HG03159 (cell line): ENCODE data around the gene RAB7A.
"Not testable (repeated sequence)": the region's sequence is repeated elsewhere in the genome, so short reads cannot be mapped to it uniquely, and the experiment has no call there.

Source experiments
- ATAC-seq: cut with Tn5 transposase; IDR thresholded peaks from one replicate; pipeline ENCODE4 v1.9.1; 2021; ENCODE audit warnings: mild to moderate bottlenecking, moderate library complexity; ENCODE audit not compliant: unreplicated experiment

Gene RAB7A

DNA sequence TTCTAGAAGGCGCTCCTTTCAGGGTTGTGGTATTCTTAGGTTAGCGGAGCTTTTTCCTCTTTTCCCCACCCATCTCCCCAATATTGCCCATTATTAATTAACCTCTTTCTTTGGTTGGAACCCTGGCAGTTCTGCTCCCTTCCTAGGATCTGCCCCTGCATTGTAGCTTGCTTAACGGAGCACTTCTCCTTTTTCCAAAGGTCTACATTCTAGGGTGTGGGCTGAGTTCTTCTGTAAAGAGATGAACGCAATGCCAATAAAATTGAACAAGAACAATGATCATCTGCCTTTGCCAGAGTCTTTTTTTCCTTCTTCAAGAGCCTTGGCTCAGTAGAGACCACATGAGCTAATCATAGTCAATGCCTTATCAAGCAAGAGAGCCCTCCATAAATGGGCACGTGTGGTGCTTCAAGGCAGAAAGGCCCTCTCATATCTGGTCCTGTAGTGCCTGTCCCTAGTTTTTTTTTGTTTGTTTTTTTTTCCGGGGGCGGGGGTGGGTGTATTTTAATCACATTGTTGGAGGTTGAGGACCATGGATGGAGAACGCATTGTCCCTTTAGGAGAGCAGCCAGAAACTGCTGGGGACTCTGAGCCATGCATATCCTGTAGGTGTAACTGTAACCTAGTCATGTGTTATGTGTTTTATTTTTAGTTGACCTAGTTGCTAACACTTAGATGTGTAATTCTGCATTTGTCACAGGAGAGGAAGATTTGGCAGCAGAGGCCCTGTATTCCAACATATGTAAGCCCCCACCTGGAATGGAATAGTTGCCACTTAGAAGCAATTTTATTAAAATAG is 88.7 kb downstream of the RAB7A start:
- no peak for ATAC-seq

DNA sequence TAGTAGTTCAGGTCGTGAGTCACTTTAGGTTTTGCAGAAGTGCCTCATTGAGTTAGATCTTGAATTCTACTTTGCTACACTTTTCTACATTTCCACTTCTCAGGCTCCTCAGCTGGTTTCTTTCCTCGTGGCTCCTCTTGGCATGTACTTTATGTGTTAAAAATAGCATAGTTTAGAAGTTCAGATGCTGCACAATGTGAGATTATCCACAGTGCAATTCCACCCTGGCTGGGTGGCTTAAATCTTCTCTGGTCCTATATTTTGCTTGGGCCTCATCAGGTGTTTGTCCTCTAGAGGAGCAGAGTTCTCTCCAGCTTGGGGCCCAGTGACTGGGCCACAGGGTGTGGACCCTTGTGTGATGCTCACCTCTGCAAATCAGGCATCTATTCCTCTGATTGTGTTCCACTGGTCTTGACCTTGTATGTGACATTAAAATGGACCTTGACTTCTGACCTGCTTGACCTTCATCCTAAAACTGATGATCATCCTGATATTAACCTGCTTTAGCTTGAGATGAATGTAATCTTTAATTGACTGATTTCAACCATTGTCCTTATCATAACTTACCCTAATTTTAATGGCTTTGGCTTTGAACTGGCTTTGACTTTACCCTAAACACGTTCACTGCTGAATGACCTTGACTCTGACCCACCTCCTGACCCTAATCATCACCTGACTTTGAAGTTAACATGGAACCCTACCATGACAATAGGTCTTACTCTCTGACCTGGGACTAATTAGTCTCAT is 89.5 kb downstream of the RAB7A start:
- ATAC-seq, result no peak

DNA sequence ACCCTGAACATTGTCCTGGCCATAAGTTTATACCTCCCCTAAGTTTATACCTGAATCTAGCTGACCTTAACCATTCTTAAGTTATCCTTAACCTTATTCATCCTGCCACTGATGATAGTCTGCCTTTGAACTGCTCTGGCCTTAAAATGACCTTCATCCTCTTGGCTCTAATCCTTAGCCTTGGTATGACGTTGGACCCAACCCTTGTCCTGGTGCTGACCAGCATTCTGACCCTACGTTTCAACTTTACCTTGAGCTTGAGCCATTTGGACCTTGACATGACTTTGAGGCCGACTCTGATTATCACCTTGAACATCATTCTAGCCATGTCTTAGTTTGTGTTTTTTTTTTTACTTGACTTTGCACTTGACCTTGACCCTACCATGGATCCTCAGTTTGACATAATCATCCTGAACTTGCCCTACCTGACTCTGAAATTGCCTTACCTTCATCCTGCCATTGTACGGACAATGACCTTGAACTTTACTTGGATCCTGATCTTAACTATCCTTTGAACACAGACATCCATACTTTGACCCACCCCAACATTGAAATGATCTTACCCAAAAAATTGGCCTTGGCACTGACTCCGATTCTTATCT is 92.3 kb downstream of the RAB7A start:
- ATAC-seq, result no peak

DNA sequence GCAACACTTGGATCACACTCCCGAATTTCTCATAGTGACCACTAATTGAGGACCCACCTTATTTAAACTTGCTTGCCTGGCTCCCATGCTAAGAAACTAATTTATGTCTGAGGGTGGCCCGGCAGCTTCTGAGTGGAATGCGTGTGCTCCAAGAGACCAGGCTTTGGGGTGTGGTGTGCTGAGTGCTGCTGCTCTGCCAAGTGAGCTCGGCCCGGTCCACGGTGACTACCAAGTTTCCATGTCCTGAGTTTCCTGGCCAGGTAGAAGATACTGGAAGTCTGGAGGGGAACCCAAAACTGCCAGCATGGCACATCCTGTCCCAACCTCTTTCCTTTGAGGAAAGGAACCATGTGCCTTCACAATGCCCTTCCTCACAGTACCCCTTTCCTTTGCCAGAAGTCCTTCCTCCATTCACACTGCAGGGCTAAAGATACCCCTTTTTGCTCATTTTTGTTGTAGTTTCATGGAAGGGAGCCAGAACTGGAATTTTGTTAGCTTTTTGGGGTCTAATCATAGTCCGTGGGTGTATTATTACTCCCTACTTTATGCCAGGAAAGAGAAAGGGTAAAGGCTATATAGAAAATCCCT is 94.4 kb downstream of the RAB7A start:
- ATAC-seq, result no peak

DNA sequence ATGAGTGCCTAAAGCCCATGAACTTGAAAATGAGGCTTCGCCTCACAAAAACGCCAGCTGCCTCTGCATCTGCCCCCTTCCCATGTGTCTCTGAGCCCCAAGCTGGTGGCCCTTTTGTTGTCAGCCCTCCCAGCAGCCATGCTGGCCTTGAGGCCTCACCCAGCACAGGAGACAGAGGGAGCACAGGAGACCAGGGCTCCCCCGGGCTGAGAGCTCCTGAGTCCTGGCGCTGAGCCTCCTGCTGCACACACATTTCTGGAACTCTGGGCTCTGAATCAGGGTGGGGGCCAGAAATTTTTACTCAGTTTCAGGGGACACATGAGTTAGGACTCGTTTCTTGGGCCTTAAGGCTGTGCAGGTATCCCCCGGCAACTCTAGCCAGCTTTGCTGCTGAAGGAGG is 97.0 kb downstream of the RAB7A start:
- no peak for ATAC-seq

DNA sequence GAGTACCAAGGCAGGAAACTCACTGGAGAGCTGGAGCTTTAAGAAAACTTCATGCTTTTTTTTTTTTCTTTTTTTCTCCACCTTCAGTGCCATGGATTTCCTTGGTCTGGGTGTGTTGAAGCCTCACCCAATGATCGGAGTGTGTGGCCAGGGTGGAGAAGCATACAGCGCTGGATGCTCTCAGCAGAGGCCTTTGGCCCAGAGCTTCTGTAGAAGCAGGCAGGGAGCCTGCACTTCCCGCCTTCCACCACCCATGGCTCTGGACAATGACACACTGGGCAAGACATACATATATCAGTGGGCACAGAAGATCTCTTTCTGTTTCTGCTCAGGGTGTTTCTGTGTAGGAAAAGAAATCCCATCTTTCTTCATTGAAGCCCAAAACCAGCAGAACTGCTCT is 97.6 kb downstream of the RAB7A start:
- ATAC-seq, result no peak

DNA sequence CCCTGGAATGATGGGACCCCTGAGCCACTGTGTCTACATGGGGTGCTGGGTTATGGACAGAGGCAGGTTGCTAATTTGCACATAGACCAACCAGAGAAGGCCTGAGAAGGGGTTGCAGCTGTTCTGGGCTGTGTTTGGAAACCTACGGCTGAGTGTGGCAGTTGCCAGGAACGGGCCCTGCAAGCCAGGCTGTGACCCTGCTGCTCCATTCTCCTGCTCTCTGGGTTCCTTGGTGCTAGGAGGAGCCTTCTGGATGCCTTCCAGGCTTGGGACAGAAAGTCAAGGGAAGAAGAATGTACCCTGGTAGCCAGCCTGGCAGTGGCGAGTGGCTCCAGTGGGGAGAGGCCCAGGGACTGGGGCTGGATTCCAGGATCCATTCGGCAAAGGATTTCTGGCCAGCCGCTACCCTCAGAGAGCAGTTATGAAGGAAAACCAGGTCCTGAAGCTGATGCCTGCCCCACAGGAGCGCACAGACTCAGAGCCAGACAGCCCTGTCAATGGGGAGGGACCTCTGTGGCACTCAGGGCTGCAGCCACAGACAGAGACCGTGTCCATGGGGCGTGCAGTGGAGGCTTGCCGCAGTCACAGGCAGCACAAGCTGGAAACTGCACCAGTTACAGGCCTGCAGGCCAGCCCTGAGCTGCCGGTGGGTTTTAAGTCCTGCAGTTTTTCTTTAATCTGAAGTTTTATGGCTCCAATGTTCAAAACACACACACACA is 98.3 kb downstream of the RAB7A start:
- no peak for ATAC-seq

DNA sequence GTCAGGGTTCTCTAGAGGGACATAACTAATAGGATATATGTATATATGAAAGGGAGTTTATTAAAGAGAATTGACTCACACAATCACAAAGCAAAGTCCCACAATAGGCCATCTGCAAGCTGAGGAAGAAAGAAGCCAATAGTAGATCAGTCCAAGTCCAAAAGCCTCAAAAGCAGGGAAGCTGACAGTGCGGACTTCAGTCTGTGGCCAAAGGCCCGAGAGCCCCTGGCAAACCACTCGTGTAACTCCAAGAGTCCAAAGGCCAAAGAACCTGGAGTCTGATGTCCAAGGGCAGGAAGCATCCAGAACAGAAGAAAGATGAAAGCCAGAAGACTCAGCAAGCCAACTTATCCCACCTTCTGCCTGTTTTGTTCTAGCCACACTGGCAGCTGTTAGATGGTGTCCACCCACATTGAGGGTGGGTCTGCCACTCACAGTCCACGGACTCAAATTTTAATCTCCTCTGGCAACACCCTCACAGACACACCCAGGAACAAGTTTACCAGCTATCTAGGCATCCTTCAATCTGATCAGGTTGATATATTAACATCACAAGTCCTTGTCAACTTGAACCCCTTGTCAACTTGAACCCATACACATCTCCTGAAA is 99.2 kb downstream of the RAB7A start:
- no peak for ATAC-seq

DNA sequence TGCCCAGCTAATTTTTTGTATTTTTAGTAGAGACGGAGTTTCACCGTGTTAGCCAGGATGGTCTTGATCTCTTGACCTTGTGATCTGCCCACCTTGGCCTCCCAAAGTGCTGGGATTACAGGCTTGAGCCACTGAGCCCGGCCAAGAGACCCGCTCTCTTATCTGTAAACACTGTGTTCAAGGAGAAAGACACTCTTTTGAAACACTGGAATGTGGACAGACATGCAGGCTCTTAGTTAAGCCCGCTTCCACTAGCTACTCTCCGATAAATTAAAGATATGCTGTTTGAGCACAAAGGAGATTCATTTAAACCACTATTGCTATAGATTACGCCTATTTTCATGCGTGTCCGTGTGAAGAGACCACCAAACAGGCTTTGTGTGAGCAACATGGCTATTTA is 103.1 kb downstream of the RAB7A start:
- not testable (repeated sequence) for ATAC-seq

DNA sequence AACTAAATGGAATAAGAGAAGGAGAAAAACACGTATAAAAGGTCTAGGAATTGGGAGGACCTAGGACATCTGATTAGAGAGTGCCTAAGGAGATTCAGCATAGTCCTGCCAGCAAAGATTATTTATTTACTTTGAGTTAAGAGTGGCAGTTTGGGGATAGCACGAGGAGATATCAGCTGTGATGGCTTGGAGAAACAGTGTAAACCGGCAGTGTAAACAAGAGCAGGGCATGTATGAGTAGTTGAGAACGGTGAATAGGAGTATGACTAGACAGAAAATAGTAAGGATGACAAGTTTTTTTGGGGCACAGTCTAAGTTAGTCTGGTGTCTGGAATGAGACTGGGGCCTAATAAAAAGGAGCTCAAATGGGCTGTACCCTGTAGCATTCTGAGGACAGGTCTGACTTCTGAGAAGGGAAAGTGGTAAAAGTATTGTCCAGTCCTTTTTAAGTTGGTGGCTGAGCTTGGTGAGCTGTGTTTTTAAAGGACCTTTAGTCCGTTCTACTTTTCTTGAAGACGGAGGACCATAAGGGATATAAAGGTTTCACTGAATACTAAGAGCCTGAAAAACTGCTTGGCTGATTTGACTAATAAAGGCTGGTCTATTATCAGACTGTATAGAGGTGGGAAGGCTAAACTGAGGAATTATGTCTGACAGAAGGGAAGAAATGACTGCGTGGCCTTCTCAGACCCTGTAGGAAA is 104.1 kb downstream of the RAB7A start:
- ATAC-seq, result not testable (repeated sequence)

DNA sequence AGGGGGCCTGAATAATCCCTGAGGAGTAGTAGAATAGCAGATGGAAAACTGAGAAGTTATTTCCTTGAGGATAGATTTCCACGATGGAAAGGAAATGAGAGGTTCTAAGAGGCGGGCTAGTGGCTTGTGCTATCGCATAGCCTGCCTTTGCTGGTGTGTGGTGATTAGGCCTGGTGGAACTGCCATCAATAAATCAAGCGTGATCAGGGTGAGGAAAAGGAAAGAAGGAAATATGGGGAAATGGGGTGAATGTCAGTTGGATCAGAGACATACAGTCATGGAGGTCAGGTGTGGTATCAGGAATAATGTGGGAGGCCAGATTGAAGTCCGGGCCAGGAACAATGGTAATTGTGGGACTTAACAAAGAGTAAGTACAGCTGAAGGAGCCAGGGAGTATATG is 104.8 kb downstream of the RAB7A start:
- ATAC-seq, result not testable (repeated sequence)

DNA sequence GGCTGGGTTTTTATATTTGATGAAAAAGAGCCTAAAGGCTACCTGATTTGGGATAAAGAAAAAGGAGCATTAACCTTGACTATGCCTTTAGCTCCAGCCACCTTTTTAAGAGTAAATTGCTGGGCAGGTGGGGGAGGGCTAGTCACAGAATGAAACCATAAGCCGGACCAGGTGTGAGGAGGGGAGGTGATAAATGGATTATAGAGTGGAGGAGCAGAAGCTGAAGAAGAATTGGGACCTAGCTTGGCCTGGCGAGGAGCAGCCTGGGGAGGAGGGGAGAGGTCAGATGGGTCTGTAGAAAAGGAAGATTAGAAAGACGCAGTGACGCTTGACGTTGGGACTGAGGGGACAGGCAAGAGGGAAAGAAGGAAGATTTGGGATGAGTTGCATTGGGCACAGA is 107.0 kb downstream of the RAB7A start:
- ATAC-seq, result not testable (repeated sequence)

DNA sequence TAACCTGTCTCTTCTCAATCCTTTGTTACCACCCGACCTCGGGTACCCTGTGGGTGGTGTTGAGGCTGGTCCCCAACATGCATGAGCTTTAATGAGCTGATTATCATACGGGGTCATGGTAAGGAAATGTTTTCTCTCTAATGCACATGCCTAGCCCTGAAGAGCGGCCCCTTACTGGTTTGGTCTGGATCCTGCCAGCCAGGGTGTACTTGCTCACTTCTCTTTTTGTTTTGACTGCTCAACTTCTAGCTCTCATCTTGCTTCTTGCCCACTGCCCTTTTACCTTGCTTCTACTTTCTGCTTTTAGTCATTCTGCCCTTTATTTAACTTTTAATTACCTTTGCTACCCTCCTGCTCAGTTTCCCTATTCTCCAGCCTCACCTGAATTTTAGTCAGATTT is 109.1 kb downstream of the RAB7A start:
- no peak for ATAC-seq

DNA sequence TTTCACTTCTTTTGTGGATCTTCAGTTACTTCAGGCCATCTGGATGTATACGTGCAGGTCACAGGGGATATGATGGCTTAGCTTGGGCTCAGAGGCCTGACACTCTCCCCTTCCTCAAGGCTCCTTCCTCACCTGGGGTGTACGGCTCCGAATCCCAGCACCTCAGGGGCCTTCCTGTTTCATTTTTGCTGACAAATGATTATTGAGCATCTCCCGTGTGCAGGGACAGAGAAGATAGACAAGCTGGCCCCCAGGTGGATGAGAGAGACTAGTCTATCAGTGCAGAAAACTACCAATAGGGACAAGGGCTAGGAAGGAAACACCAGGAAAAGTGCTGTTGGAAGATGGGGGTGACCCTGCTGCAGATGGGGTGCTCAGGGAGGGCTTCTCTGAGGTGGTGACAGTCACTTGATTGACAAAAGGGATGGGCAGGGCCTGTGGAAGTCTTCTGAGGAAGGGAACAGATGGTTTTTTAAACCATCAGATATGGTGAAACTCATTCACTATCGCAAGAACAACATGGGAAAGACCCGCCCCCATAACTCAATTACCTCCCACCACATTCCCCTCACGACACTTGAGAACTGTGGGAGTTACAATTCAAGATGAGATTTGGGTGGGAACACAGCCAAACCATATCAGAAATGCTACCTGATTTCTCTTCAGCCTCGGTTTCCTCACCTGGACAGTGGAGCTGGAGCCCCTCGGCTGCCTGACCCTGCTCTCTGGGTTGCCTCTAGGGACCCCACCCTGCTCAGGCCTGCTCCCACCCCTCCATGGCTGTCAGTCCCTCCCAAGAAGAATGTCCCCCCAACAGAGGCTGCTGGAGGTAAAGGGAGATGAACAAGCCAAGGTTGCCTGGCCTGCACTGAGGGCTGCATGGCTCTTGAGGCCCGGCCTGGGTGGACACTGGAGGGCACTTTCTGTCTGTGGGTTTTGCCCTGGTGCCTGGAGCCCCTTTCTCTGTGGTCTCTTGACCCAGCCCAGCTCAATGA is 116.2 kb downstream of the RAB7A start:
- no peak for ATAC-seq

DNA sequence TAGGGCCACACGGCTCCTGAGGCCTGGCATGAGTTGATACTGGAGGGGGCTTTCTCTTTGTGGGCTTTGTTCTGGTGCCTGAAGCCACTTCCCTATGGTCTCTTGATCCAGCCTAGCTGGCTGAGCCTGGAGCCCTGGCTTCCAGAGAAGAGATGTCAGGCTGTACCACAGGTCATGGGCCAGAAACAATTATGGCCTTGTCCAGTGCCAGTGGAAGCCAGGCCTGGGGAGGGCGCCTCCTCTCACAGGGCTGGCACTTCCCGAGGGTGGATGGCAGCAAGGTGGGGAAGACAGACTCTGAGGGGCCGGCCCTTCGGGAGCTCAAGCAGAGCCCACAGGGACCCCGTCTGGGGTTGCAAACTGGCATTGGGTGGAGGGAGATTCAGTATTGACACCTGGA is 118.5 kb downstream of the RAB7A start:
- ATAC-seq, result no peak

DNA sequence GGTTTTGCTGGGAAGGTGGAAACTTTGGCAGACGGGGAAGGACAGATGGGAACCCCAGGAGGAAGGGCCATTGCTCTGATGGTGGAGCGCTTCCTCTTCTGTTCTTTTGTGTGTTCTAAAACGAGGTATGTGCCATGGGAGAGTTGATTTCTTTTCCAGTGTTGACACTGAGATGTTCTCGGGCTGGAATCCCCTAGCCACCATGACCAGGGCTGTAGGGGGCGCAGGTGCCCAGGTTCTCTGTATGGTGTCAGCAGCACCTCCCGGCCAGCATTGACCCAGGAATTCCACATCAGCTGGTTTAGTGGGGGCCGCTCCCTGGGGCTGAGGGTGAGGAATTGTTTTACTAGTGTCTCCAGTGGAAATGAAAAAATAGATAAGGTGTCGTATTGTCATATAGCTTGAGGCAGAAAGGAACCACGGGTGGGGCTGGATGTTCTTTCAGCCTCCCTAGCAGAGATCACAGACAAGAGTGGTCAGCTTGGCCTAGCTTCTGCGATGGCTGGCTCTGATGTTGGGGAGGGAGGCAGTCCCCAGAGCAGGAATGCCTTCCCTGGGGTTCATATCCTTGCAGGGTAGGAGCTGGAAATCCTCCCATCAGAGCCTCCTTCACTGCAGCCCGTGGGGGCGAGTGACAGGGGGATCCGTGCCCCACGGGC is 119.3 kb downstream of the RAB7A start:
- ATAC-seq, result no peak

DNA sequence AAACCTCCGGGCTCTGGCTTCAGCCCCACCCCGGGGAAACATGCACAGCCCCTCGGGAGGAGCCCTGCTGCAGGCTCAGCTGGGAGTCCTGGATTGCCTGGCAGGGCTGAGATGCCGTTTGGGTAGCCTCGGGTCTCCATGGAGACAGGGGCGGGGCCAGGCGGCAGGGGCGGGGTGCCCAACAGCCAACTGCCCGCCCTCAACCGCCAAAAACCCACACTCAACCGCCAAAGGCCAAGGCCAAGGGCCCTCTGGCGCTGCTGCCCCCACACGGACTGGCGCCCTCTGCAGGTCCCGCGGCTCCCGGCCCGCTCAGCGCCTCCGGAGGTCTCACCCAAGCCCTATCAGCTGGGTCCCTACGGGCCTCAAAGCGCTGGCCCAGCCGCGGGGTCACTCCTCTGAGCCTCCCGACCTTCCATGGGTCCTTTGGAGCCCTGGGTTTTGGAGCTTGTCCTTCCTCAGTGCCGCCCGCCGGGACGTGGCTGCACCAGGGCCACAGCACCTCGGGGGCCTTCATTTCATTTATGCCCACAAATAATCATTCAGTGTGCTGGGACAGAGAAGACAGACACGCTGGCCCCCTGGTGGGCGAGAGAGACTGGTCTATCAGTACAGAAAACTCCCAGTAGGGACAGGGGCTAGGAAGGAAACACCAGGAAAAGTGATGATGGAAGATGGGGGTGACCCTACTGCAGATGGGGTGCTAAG is 119.9 kb downstream of the RAB7A start:
- peak; percentile 54 for ATAC-seq

DNA sequence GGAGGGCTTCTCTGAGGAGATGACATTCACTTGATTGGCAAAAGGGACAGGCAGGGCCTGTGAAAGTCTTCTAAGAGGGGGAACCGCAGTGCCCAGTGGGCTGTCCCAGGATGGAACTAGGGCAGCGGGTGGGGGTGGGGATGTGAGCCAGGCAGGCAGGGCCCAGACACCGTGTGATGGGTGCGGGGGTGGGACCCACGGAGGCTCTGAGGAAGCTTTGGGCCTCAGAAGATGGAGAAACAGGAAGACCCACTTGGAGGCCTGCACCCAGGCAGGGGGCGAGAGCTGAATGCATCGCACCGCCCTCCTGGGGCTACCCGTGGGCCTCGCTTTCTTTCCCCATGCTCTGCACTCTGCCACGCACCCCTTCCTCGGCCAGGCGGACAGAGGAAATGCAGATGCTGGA is 120.5 kb downstream of the RAB7A start:
- ATAC-seq, result no peak
